ENCODE data around the gene CUL3. TPM values are rescaled to one million over a fixed set of nuclear protein-coding genes. Genes with fewer than 3 reads are reported as not detected.
"Not testable (repeated sequence)": the region's sequence is repeated elsewhere in the genome, so short reads cannot be mapped to it uniquely, and the experiment has no call there.

Gene CUL3
- total RNA-seq, 1 donor from 2014 or later, result 95.5 TPM

DNA sequence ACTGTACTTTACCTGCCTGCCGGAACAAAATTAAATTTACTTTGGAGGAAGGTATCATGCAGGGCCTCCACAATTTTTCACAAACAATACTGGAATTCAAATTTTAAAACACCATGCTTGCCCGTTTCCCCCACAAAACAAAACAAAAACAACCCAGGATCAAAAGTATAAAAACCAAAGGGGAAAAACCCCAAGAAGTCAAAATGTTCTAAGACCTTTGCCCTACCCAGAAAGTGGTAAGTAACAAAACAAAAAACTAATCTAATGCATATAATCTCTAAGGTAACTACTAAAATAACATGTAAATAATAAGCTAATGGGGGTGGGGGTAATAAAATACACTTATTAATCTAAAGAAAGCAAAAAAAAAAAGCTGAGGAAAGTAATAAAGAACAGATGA is 60.5 kb downstream of the CUL3 start:
- peaks cover 97% of the 10 kb centered on the region for H3K79me2 ChIP-seq (ENCODE audit: insufficient read depth, low read length)
- peaks cover 51% of the 10 kb centered on the region for H4K20me1 ChIP-seq (ENCODE audit: insufficient read depth, low read length)
- H3K27me3 ChIP-seq (ENCODE audit: insufficient read depth, low read length), result no peaks in the 10 kb centered on the region
- no peaks in the 10 kb centered on the region for H3K9me3 Mint-ChIP-seq (ENCODE audit: unreplicated experiment)
- H3K9me3 ChIP-seq (ENCODE audit: insufficient read depth, low read depth, low read length), result no peaks in the 10 kb centered on the region
- DNase-seq (ENCODE audit: low read depth) (no peak), FAIRE-seq (no peak)
- H3K4me3 Mint-ChIP-seq (ENCODE audit: unreplicated experiment), result no peak overlapping the region
- H3K27me3 Mint-ChIP-seq (ENCODE audit: low read depth, unreplicated experiment), result no peaks in the 10 kb centered on the region
- no peak overlapping the region for H3K4me3 ChIP-seq (ENCODE audit: insufficient read depth, low read depth, low read length)
- no peaks in the 10 kb centered on the region for H3K36me3 ChIP-seq (ENCODE audit: insufficient read depth, low read length)
- TF ChIP-seq, protein P1, sequence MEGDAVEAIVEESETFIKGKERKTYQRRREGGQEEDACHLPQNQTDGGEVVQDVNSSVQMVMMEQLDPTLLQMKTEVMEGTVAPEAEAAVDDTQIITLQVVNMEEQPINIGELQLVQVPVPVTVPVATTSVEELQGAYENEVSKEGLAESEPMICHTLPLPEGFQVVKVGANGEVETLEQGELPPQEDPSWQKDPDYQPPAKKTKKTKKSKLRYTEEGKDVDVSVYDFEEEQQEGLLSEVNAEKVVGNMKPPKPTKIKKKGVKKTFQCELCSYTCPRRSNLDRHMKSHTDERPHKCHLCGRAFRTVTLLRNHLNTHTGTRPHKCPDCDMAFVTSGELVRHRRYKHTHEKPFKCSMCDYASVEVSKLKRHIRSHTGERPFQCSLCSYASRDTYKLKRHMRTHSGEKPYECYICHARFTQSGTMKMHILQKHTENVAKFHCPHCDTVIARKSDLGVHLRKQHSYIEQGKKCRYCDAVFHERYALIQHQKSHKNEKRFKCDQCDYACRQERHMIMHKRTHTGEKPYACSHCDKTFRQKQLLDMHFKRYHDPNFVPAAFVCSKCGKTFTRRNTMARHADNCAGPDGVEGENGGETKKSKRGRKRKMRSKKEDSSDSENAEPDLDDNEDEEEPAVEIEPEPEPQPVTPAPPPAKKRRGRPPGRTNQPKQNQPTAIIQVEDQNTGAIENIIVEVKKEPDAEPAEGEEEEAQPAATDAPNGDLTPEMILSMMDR (IDR thresholded peaks at IDR 0.05; ENCODE audit: insufficient read depth, low read depth, low read length), result no peak
- no peak for TF ChIP-seq EZH2 (IDR thresholded peaks at IDR 0.05; ENCODE audit: insufficient read depth, low read length)
- no peak overlapping the region for H3K27ac ChIP-seq (ENCODE audit: low read depth, low read length)
- H3K4me2 ChIP-seq (ENCODE audit: low read length), result no peak overlapping the region
- H3K36me3 Mint-ChIP-seq (ENCODE audit: low read depth, unreplicated experiment), result peaks cover 12% of the 10 kb centered on the region
- H3K9ac ChIP-seq (ENCODE audit: low read length), result no peak overlapping the region
- H3K27ac Mint-ChIP-seq (ENCODE audit: unreplicated experiment), result no peak overlapping the region
- peaks cover 31% of the 10 kb centered on the region for H3K4me1 Mint-ChIP-seq (ENCODE audit: low read depth, unreplicated experiment)
- H2AFZ ChIP-seq (ENCODE audit: low read depth, low read length), result no peak overlapping the region
- peaks cover 10% of the 10 kb centered on the region for H3K4me1 ChIP-seq (ENCODE audit: insufficient read depth, low read length)

DNA sequence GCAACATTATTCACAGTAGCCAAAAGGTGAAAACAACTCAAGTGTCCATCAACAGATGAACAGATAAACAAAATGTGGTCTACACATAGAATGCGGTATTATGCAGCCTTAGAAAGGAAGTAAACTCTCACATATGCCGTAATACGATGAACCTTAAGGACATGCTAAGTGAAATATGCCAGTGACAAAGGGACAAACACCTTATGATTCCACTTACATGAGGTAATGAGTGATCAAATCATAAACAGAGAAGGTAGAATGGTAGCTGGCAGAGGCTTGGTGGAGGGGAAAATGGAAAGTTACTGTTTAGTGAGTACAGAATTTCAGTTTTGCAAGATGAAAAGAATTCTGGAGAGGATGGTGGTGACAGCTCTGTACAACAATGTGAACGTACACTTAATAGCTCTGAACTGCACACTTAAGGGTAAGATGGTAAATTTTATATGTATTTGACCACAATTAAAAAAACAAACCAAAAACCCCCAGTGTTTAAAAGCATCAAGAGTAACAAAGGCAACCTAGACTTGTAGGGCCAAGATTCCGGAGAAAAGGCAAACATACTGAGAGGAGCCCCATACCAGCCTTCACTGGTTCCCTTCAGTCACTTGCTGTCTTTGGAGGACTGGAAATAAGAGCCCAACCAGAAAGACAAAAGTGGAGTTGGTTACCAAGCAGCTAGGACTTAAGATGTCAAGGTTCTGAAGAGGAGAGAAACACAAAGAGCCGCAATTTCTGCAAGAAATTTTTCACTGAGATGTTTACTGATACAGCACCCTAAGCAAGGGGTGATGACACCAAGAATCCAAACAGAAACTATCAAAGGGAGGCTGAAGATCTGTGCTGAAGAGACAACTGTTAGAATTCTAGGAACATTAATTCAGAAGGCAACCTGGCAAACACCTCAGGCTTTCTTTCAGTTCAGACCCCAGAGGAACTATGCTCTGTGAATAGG is 61.3 kb downstream of the CUL3 start:
- no peak overlapping the region for H3K9ac ChIP-seq (ENCODE audit: low read length)
- no peaks in the 10 kb centered on the region for H3K9me3 ChIP-seq (ENCODE audit: insufficient read depth, low read depth, low read length)
- no peak for TF ChIP-seq EZH2 (IDR thresholded peaks at IDR 0.05; ENCODE audit: insufficient read depth, low read length)
- TF ChIP-seq, protein P1 (IDR thresholded peaks at IDR 0.05; ENCODE audit: insufficient read depth, low read depth, low read length), result no peak
- H3K4me3 Mint-ChIP-seq (ENCODE audit: unreplicated experiment), result no peak overlapping the region
- no peak overlapping the region for H3K4me2 ChIP-seq (ENCODE audit: low read length)
- H4K20me1 ChIP-seq (ENCODE audit: insufficient read depth, low read length), result peaks cover 53% of the 10 kb centered on the region
- no peaks in the 10 kb centered on the region for H3K27me3 ChIP-seq (ENCODE audit: insufficient read depth, low read length)
- H3K9me3 Mint-ChIP-seq (ENCODE audit: unreplicated experiment), result no peaks in the 10 kb centered on the region
- H3K4me3 ChIP-seq (ENCODE audit: insufficient read depth, low read depth, low read length), result no peak overlapping the region
- peaks cover 34% of the 10 kb centered on the region for H3K4me1 Mint-ChIP-seq (ENCODE audit: low read depth, unreplicated experiment)
- peaks cover 15% of the 10 kb centered on the region for H3K4me1 ChIP-seq (ENCODE audit: insufficient read depth, low read length)
- FAIRE-seq (no peak), DNase-seq (ENCODE audit: low read depth) (peak; percentile 23)
- no peaks in the 10 kb centered on the region for H3K36me3 ChIP-seq (ENCODE audit: insufficient read depth, low read length)
- no peak overlapping the region for H3K27ac Mint-ChIP-seq (ENCODE audit: unreplicated experiment)
- H3K27me3 Mint-ChIP-seq (ENCODE audit: low read depth, unreplicated experiment), result no peaks in the 10 kb centered on the region
- no peak overlapping the region for H3K27ac ChIP-seq (ENCODE audit: low read depth, low read length)
- H3K36me3 Mint-ChIP-seq (ENCODE audit: low read depth, unreplicated experiment), result peaks cover 9% of the 10 kb centered on the region
- no peak overlapping the region for H2AFZ ChIP-seq (ENCODE audit: low read depth, low read length)
- peaks cover 99% of the 10 kb centered on the region for H3K79me2 ChIP-seq (ENCODE audit: insufficient read depth, low read length)

DNA sequence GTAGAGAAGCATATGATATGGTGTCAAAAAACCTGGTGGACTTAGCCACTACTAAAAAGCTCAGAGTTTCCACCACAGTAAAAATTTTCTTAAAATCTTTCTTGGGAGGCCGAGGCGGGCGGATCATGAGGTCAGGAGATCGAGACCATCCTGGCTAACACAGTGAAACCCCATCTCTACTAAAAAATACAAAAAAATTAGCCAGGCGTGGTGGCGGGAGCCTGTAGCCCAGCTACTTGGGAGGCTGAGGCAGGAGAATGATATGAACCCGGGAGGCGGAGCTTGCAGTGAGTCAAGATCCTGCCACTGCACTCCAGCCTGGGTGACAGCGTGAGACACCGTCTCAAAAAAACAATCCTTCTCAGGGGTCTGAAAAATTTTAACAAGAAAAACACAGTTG is 62.7 kb downstream of the CUL3 start:
- not testable (repeated sequence) for H3K36me3 Mint-ChIP-seq (ENCODE audit: low read depth, unreplicated experiment); H3K9ac ChIP-seq (ENCODE audit: low read length); H3K4me3 Mint-ChIP-seq (ENCODE audit: unreplicated experiment); H3K9me3 ChIP-seq (ENCODE audit: insufficient read depth, low read depth, low read length); H3K27me3 ChIP-seq (ENCODE audit: insufficient read depth, low read length); H3K27me3 Mint-ChIP-seq (ENCODE audit: low read depth, unreplicated experiment); H3K36me3 ChIP-seq (ENCODE audit: insufficient read depth, low read length); H3K4me2 ChIP-seq (ENCODE audit: low read length); H3K27ac ChIP-seq (ENCODE audit: low read depth, low read length); DNase-seq (ENCODE audit: low read depth); H3K4me3 ChIP-seq (ENCODE audit: insufficient read depth, low read depth, low read length); H2AFZ ChIP-seq (ENCODE audit: low read depth, low read length); FAIRE-seq; H3K9me3 Mint-ChIP-seq (ENCODE audit: unreplicated experiment)
- Mint-ChIP-seq H3K4me1 (ENCODE audit: low read depth, unreplicated experiment) (peaks cover 40% of the 10 kb centered on the region), H3K27ac (ENCODE audit: unreplicated experiment) (peak overlapping the region; percentile 4)
- Histone ChIP-seq H3K79me2 (ENCODE audit: insufficient read depth, low read length) (peaks cover 99% of the 10 kb centered on the region), H4K20me1 (ENCODE audit: insufficient read depth, low read length) (peaks cover 47% of the 10 kb centered on the region), H3K4me1 (ENCODE audit: insufficient read depth, low read length) (peaks cover 18% of the 10 kb centered on the region)

Data from astrocyte (in vitro differentiated cells and primary cell).